Fibroblast of pulmonary artery (primary cell): ENCODE data around the gene CLDND2.
A peak's percentile ranks its signal among the peaks of the same experiment; 100 is the strongest.

ENCODE experiments used
- DNase-seq: peaks from one replicate; pipeline ENCODE4 v3.0.0-alpha.2; 2010; ENCODE audit warnings: low read depth
- H3K4me3 ChIP-seq: replicated peaks from 2 replicates; pipeline ENCODE4 v1.5.1; 2011; ENCODE audit warnings: low read depth, mild to moderate bottlenecking, control low read depth, low read length, moderate library complexity
- CTCF ChIP-seq: IDR thresholded peaks from 2 replicates; pipeline ENCODE4 v1.5.1; 2011; ENCODE audit warnings: mild to moderate bottlenecking, control low read depth, low read length, inconsistent platforms; ENCODE audit errors: missing control alignments

CLDND2 gene

GRCh38 chr19:51341976-51342580, 26.7 kb downstream of the CLDND2 start, which contains the start of gene VSIG10L:
VSIG10L (minus strand) TSS chr19:51342139; CDS start chr19:51342124, 15 bp downstream.
- DNase-seq, result no peak
- no peak within 1 kb of the TSS for H3K4me3 ChIP-seq
- no peak for TF ChIP-seq CTCF

GRCh38 chr19:51341066-51341465, 27.7 kb downstream of the CLDND2 start:
- no peak for DNase-seq
- no peak overlapping the region for H3K4me3 ChIP-seq
- no peak for TF ChIP-seq CTCF

- peak; percentile 98 for DNase-seq
- H3K4me3 ChIP-seq, result peak overlapping the region; percentile 71
- no peak for TF ChIP-seq CTCF
Measured at GRCh38 chr19:51339687-51340656, 28.8 kb downstream of the CLDND2 start.

- TF ChIP-seq CTCF, result peak; percentile 6
- DNase-seq, result no peak
Measured at GRCh38 chr19:51339313-51339686, 29.5 kb downstream of the CLDND2 start.

GRCh38 chr19:51338563-51339312, 30.1 kb downstream of the CLDND2 start:
- peak overlapping the region; percentile 71 for H3K4me3 ChIP-seq
- peak; percentile 64 for TF ChIP-seq CTCF
- DNase-seq, result peak; percentile 74

More at GRCh38 chr19:51339313-51339686, 29.5 kb downstream of the CLDND2 start:
- H3K4me3 ChIP-seq, result peak overlapping the region; percentile 71

- no peak overlapping the region for H3K4me3 ChIP-seq
- no peak for DNase-seq
- no peak for TF ChIP-seq CTCF
Measured at GRCh38 chr19:51337861-51338562, 30.8 kb downstream of the CLDND2 start.
